Large intestine (tissue), 3 donors: Measurements from ENCODE around the gene LRMDA. TPM values are rescaled to one million over a fixed set of nuclear protein-coding genes. Genes with fewer than 3 reads are reported as not detected.

ENCODE experiments used
- DNase-seq, 2 donors: peaks; one replicate each; pipeline versions ENCODE4 v3.0.0 to v3.0.0-alpha.2; 2013
- H3K27ac ChIP-seq: one replicate; pipeline ENCODE4 v1.5.1; 2013; ENCODE audit warnings: low read length
- H3K27me3 ChIP-seq: 2 replicates; pipeline ENCODE4 v1.6.1; 2013; ENCODE audit warnings: low read length; ENCODE audit not compliant: control insufficient read depth, insufficient read depth
- H3K36me3 ChIP-seq: 2 replicates; pipeline ENCODE4 v1.6.1; 2013; ENCODE audit warnings: low read length; ENCODE audit not compliant: control insufficient read depth, insufficient read depth
- H3K4me1 ChIP-seq: one replicate; pipeline ENCODE4 v1.6.1; 2013; ENCODE audit warnings: low read length; ENCODE audit not compliant: control insufficient read depth, insufficient read depth
- H3K4me3 ChIP-seq: one replicate; pipeline ENCODE4 v1.5.1; 2013; ENCODE audit warnings: low read length
- H3K9me3 ChIP-seq: one replicate; pipeline ENCODE4 v1.6.1; 2013; ENCODE audit warnings: mild to moderate bottlenecking, low read depth, low read length, moderate library complexity; ENCODE audit not compliant: control insufficient read depth
- WGBS: methylation state at CpG from one replicate; pipeline ENCODE4 v1.1.5; 2013; ENCODE audit warnings: low lambda C conversion rate; ENCODE audit not compliant: insufficient coverage; 5-methylcytosine and 5-hydroxymethylcytosine counted together
- polyA plus RNA-seq: library from polyadenylated mRNA; unstranded; fragments of 120-200 nt; gene quantifications from one replicate; pipeline ENCODE4 v1.2.1, GENCODE V29; 2013

Gene LRMDA
- polyA plus RNA-seq, 1 donor: 5.3 TPM

DNA sequence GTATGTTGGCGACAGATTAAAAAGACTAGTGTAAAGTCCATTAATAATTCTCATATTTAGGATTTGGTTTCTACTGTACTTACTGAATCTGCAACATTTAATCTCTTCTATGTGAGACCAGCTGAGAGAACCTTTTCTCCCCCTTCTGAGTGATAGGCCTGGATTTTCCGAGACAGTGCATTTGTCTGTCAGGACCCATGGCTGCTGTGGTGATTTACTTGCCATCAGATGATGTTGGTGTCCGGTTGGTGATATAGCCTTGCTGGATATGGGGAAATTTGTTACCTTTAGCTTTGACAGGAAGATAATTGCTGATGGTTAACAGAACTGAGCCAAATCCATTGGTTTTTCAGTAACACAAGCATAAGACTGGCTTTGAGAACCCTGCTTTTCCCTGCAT lies 517.2 kb downstream of the LRMDA start:
- Histone ChIP-seq H3K27me3 (no peaks in the 10 kb centered on the region), H3K4me1 (no peaks in the 10 kb centered on the region), H3K27ac (no peak overlapping the region), H3K9me3 (no peaks in the 10 kb centered on the region), H3K36me3 (no peaks in the 10 kb centered on the region), H3K4me3 (no peak overlapping the region)
- no peak for DNase-seq
- 100% methylated on average over 1 of the region's 3 CpGs for WGBS

GRCh38 chr10:75950307-75950706 lies 518.9 kb downstream of the LRMDA start:
- Histone ChIP-seq H3K4me1 (no peaks in the 10 kb centered on the region), H3K36me3 (no peaks in the 10 kb centered on the region), H3K27me3 (no peaks in the 10 kb centered on the region), H3K4me3 (no peak overlapping the region), H3K9me3 (no peaks in the 10 kb centered on the region), H3K27ac (no peak overlapping the region)
- no peak for DNase-seq
- WGBS: no CpG with 5 or more reads among the region's 2 CpGs

DNA sequence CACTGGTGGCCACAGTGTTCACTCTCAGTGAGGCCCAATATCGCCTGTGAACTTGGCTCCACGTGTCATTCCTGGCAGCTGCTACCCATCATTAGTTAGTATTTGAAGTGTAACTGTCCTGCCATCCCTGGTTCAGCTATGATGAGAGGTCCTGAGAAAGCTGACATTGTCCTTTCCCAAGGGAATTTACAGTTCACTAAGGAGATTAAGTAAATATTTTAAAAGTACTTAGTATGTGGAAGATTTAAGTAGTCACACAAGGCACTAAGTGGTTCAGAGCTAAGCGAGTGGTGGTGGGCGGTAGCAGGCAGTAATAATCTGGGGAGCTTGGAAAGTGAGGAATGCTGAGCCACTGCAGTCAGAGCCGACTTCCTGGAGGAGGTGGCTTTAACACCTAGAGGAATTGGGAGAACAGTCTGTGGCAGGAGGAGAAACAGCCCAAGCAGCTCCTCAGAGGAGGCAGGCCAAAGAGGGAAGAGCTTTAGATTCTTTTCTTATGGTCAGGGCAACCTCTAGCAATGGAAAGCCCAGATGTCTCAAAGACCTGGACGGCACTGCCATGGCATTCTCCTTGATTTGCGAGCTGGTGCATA lies 519.7 kb downstream of the LRMDA start:
- no peak for DNase-seq
- H3K27ac ChIP-seq: no peak overlapping the region
- H3K27me3 ChIP-seq: no peaks in the 10 kb centered on the region
- no peak overlapping the region for H3K4me3 ChIP-seq
- WGBS: no CpG with 5 or more reads among the region's 7 CpGs
- H3K36me3 ChIP-seq: no peaks in the 10 kb centered on the region
- H3K9me3 ChIP-seq: no peaks in the 10 kb centered on the region
- no peaks in the 10 kb centered on the region for H3K4me1 ChIP-seq

- H3K4me1 ChIP-seq: no peaks in the 10 kb centered on the region
- DNase-seq: no peak
- no peaks in the 10 kb centered on the region for H3K27me3 ChIP-seq
- H3K27ac ChIP-seq: no peak overlapping the region
- H3K9me3 ChIP-seq: no peaks in the 10 kb centered on the region
- no peak overlapping the region for H3K4me3 ChIP-seq
- no peaks in the 10 kb centered on the region for H3K36me3 ChIP-seq
- WGBS: no CpG with 5 or more reads among the region's 7 CpGs
Measured at GRCh38 chr10:75951627-75952026, 520.2 kb downstream of the LRMDA start.

DNA sequence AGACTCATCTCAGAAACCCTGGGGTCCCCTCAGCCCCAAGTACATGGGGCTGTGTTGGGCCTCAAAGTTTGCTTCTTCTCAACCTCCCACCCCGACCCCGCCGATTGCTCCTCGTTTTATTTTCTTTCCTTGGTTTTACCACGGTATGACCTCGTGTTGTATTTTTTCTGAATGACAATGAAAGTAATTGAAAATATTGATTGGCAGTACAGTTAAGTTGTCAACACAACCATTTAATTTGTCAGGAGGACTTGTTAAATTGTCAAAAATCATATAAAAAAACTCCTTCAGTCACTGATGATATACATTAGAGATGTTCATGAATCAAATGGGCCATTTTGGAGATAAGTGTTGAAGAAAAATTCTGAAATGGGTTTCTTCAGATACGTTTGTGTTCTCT lies 520.7 kb downstream of the LRMDA start:
- no peaks in the 10 kb centered on the region for H3K4me1 ChIP-seq
- 91% methylated on average over 7 of the region's 7 CpGs for WGBS
- H3K4me3 ChIP-seq: no peak overlapping the region
- H3K36me3 ChIP-seq: no peaks in the 10 kb centered on the region
- no peak overlapping the region for H3K27ac ChIP-seq
- no peaks in the 10 kb centered on the region for H3K9me3 ChIP-seq
- H3K27me3 ChIP-seq: no peaks in the 10 kb centered on the region
- no peak for DNase-seq

DNA sequence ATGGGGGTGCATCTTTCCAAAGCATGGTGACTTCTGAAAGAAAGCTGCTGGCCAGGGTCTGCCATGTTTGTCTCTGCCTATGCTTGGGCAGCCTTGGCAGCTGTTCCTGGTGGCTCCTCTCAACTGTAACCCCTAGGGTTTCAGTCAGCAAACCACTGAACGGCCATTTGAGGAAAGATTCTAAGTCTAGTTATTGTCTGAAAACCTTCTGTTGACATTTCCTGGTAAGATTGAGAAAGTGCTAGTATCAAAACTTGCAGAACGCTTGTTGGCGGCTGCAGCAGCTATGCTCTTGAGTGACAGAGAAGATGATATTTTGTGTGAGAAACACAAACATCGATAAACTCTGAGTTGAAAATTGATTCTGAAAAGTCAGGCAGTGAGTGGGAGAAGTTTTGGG lies 523.1 kb downstream of the LRMDA start:
- DNase-seq: no peak
- WGBS: 90% methylated on average over 3 of the region's 4 CpGs
- H3K4me3 ChIP-seq: no peak overlapping the region

GRCh38 chr10:75955973-75956502 lies 524.6 kb downstream of the LRMDA start:
- Histone ChIP-seq H3K27me3 (no peaks in the 10 kb centered on the region), H3K4me1 (no peaks in the 10 kb centered on the region), H3K9me3 (no peaks in the 10 kb centered on the region), H3K4me3 (no peak overlapping the region), H3K36me3 (no peaks in the 10 kb centered on the region), H3K27ac (no peak overlapping the region)
- 100% methylated on average over 1 of the region's 2 CpGs for WGBS
- no peak for DNase-seq

More for the DNA sequence above, 523.1 kb downstream of the LRMDA start:
- no peaks in the 10 kb centered on the region for H3K27me3 ChIP-seq
- no peaks in the 10 kb centered on the region for H3K36me3 ChIP-seq
- no peaks in the 10 kb centered on the region for H3K4me1 ChIP-seq
- no peak overlapping the region for H3K27ac ChIP-seq
- H3K9me3 ChIP-seq: no peaks in the 10 kb centered on the region

- no peaks in the 10 kb centered on the region for H3K36me3 ChIP-seq
- no peaks in the 10 kb centered on the region for H3K27me3 ChIP-seq
- no peak overlapping the region for H3K4me3 ChIP-seq
- no peaks in the 10 kb centered on the region for H3K4me1 ChIP-seq
- H3K9me3 ChIP-seq: no peaks in the 10 kb centered on the region
- H3K27ac ChIP-seq: no peak overlapping the region
- DNase-seq: peak in 1 of 2 donors; percentile 25
- no CpG with 5 or more reads among the region's 2 CpGs for WGBS
Measured at GRCh38 chr10:75956624-75957023, 525.2 kb downstream of the LRMDA start.

- DNase-seq: no peak
- no peaks in the 10 kb centered on the region for H3K9me3 ChIP-seq
- H3K4me1 ChIP-seq: no peaks in the 10 kb centered on the region
- H3K27me3 ChIP-seq: no peaks in the 10 kb centered on the region
- H3K27ac ChIP-seq: no peak overlapping the region
- WGBS: 81% methylated on average over 2 of the region's 12 CpGs
- H3K36me3 ChIP-seq: no peaks in the 10 kb centered on the region
- H3K4me3 ChIP-seq: no peak overlapping the region
Measured at GRCh38 chr10:75957314-75958120, 526.1 kb downstream of the LRMDA start.

GRCh38 chr10:75959209-75959608 lies 527.8 kb downstream of the LRMDA start:
- H3K4me1 ChIP-seq: no peaks in the 10 kb centered on the region
- DNase-seq: no peak
- no peaks in the 10 kb centered on the region for H3K27me3 ChIP-seq
- H3K27ac ChIP-seq: no peak overlapping the region
- H3K36me3 ChIP-seq: no peaks in the 10 kb centered on the region
- no CpG with 5 or more reads among the region's 4 CpGs for WGBS
- H3K4me3 ChIP-seq: no peak overlapping the region
- no peaks in the 10 kb centered on the region for H3K9me3 ChIP-seq
